Activated CD4-positive, alpha-beta T cell treated with anti-CD3 and anti-CD28 coated beads, Interleukin-2, amount 10 ng/mL, durations not matched to agents 7 days and 5 days (primary cell): ENCODE measurements around the gene TBC1D22A. TPM values are rescaled to one million over a fixed set of nuclear protein-coding genes. Genes with fewer than 3 reads are reported as not detected.

Experiments
- CTCF ChIA-PET: fragments of 350-600 bp; sonication (Branson Sonifier 250); formaldehyde crosslinking; loops from one replicate; lab custom pipeline; 2021; ENCODE audit warnings: antibody characterized with exemption; lab: Charles Lee
- POLR2A ChIA-PET: fragments of 350-600 bp; sonication (Branson Sonifier 250); formaldehyde crosslinking; loops from one replicate; lab custom pipeline; 2021; ENCODE audit warnings: antibody characterized with exemption; lab: Charles Lee
- DNase-seq: peaks from one replicate; pipeline ENCODE4 v3.0.0-alpha.2; 2020
- H3K27ac Mint-ChIP-seq: one replicate; pipeline ENCODE4 v1.8.0; 2021; ENCODE audit warnings: mild to moderate bottlenecking, moderate library complexity, mixed read lengths
- H3K27me3 Mint-ChIP-seq: one replicate; pipeline ENCODE4 v1.8.0; 2021; ENCODE audit warnings: mixed read lengths
- H3K36me3 Mint-ChIP-seq: one replicate; pipeline ENCODE4 v1.8.0; 2021; ENCODE audit warnings: low read depth, mixed read lengths
- H3K4me1 Mint-ChIP-seq: one replicate; pipeline ENCODE4 v1.8.0; 2021; ENCODE audit warnings: mixed read lengths
- H3K4me3 Mint-ChIP-seq: one replicate; pipeline ENCODE4 v1.8.0; 2021; ENCODE audit warnings: mild to moderate bottlenecking, moderate library complexity, mixed read lengths
- H3K9me3 Mint-ChIP-seq: one replicate; pipeline ENCODE4 v1.8.0; 2021; ENCODE audit warnings: mixed read lengths
- total RNA-seq, 2 experiments: library from RNA; stranded (reverse); gene quantifications; one replicate each; pipeline ENCODE4 v1.2.3, GENCODE V29; 2021

The TBC1D22A gene
- total RNA-seq, 2 experiments from 2014 or later = 34.1 to 39.2 TPM

- H3K27me3 Mint-ChIP-seq = no peaks in the 10 kb centered on the region
- POLR2A ChIA-PET = no interaction called here
- peaks cover 4% of the 10 kb centered on the region for H3K36me3 Mint-ChIP-seq
- H3K4me1 Mint-ChIP-seq = peaks cover 20% of the 10 kb centered on the region
- CTCF ChIA-PET = no interaction called here
- H3K4me3 Mint-ChIP-seq = no peak overlapping the region
- no peak for DNase-seq
- no peaks in the 10 kb centered on the region for H3K9me3 Mint-ChIP-seq
- peak overlapping the region; percentile 31 for H3K27ac Mint-ChIP-seq
Measured at GRCh38 chr22:46934746-46935491, 172.5 kb downstream of the TBC1D22A start.

GRCh38 chr22:46935506-46936377 is 173.3 kb downstream of the TBC1D22A start:
- DNase-seq = no peak
- ChIA-PET POLR2A (no interaction called here), CTCF (no interaction called here)
- no peak overlapping the region for H3K4me3 Mint-ChIP-seq
- peaks cover 20% of the 10 kb centered on the region for H3K4me1 Mint-ChIP-seq
- peaks cover 4% of the 10 kb centered on the region for H3K36me3 Mint-ChIP-seq
- H3K27ac Mint-ChIP-seq = no peak overlapping the region
- H3K9me3 Mint-ChIP-seq = no peaks in the 10 kb centered on the region
- H3K27me3 Mint-ChIP-seq = no peaks in the 10 kb centered on the region

GRCh38 chr22:46936378-46936903 is 174.0 kb downstream of the TBC1D22A start:
- ChIA-PET POLR2A (no interaction called here), CTCF (no interaction called here)
- no peaks in the 10 kb centered on the region for H3K9me3 Mint-ChIP-seq
- peaks cover 4% of the 10 kb centered on the region for H3K36me3 Mint-ChIP-seq
- no peak overlapping the region for H3K4me3 Mint-ChIP-seq
- peaks cover 20% of the 10 kb centered on the region for H3K4me1 Mint-ChIP-seq
- no peak for DNase-seq
- H3K27me3 Mint-ChIP-seq = no peaks in the 10 kb centered on the region
- no peak overlapping the region for H3K27ac Mint-ChIP-seq

GRCh38 chr22:46937185-46937584 is 174.7 kb downstream of the TBC1D22A start:
- H3K27ac Mint-ChIP-seq = no peak overlapping the region
- no peak for DNase-seq
- POLR2A ChIA-PET = no interaction called here
- H3K27me3 Mint-ChIP-seq = no peaks in the 10 kb centered on the region
- CTCF ChIA-PET = no interaction called here
- H3K4me1 Mint-ChIP-seq = peaks cover 20% of the 10 kb centered on the region
- H3K4me3 Mint-ChIP-seq = no peak overlapping the region
- H3K36me3 Mint-ChIP-seq = no peaks in the 10 kb centered on the region
- no peaks in the 10 kb centered on the region for H3K9me3 Mint-ChIP-seq

GRCh38 chr22:46937939-46938338 is 175.5 kb downstream of the TBC1D22A start:
- Mint-ChIP-seq H3K4me3 (no peak overlapping the region), H3K4me1 (peaks cover 23% of the 10 kb centered on the region), H3K36me3 (no peaks in the 10 kb centered on the region), H3K27ac (no peak overlapping the region), H3K27me3 (no peaks in the 10 kb centered on the region), H3K9me3 (no peaks in the 10 kb centered on the region)
- DNase-seq = no peak
- ChIA-PET POLR2A (no interaction called here), CTCF (no interaction called here)

GRCh38 chr22:46941968-46942798 is 179.7 kb downstream of the TBC1D22A start:
- H3K27ac Mint-ChIP-seq = no peak overlapping the region
- ChIA-PET POLR2A (no interaction called here), CTCF (no interaction called here)
- H3K27me3 Mint-ChIP-seq = no peaks in the 10 kb centered on the region
- H3K4me1 Mint-ChIP-seq = peaks cover 3% of the 10 kb centered on the region
- H3K4me3 Mint-ChIP-seq = no peak overlapping the region
- no peak for DNase-seq
- H3K9me3 Mint-ChIP-seq = no peaks in the 10 kb centered on the region
- no peaks in the 10 kb centered on the region for H3K36me3 Mint-ChIP-seq

- CTCF ChIA-PET = no interaction called here
- Mint-ChIP-seq H3K36me3 (no peaks in the 10 kb centered on the region), H3K4me3 (no peak overlapping the region), H3K27ac (no peak overlapping the region), H3K4me1 (peaks cover 9% of the 10 kb centered on the region), H3K9me3 (no peaks in the 10 kb centered on the region), H3K27me3 (no peaks in the 10 kb centered on the region)
- POLR2A ChIA-PET = no interaction called here
- DNase-seq = no peak
Measured at GRCh38 chr22:46942799-46943785, 180.6 kb downstream of the TBC1D22A start.

- Mint-ChIP-seq H3K27me3 (no peaks in the 10 kb centered on the region), H3K9me3 (no peaks in the 10 kb centered on the region), H3K27ac (no peak overlapping the region), H3K4me1 (peaks cover 10% of the 10 kb centered on the region), H3K4me3 (no peak overlapping the region), H3K36me3 (peaks cover 5% of the 10 kb centered on the region)
- ChIA-PET POLR2A (no interaction called here), CTCF (no interaction called here)
- DNase-seq = no peak
Measured at GRCh38 chr22:46945481-46945880, 183.0 kb downstream of the TBC1D22A start.

- no peak overlapping the region for H3K27ac Mint-ChIP-seq
- no peaks in the 10 kb centered on the region for H3K9me3 Mint-ChIP-seq
- no peak overlapping the region for H3K4me3 Mint-ChIP-seq
- CTCF ChIA-PET = no interaction called here
- POLR2A ChIA-PET = no interaction called here
- peaks cover 10% of the 10 kb centered on the region for H3K4me1 Mint-ChIP-seq
- peaks cover 5% of the 10 kb centered on the region for H3K36me3 Mint-ChIP-seq
- H3K27me3 Mint-ChIP-seq = no peaks in the 10 kb centered on the region
- no peak for DNase-seq
Measured at GRCh38 chr22:46946383-46946962, 184.0 kb downstream of the TBC1D22A start.

GRCh38 chr22:46947516-46948257 is 185.2 kb downstream of the TBC1D22A start:
- Mint-ChIP-seq H3K27me3 (no peaks in the 10 kb centered on the region), H3K9me3 (no peaks in the 10 kb centered on the region), H3K27ac (peak overlapping the region; percentile 16), H3K4me1 (peaks cover 9% of the 10 kb centered on the region), H3K4me3 (no peak overlapping the region), H3K36me3 (peaks cover 5% of the 10 kb centered on the region)
- no peak for DNase-seq
- ChIA-PET CTCF (no interaction called here), POLR2A (no interaction called here)
